HepG2 (cell line): ENCODE results near the gene DAG1. TPM values are rescaled to one million over a fixed set of nuclear protein-coding genes. Genes with fewer than 3 reads are reported as not detected.
A peak's percentile ranks its signal among the peaks of the same experiment; 100 is the strongest.

Experiments
- DMAP1 ChIP-seq: IDR thresholded peaks from 2 replicates; pipeline ENCODE4 v1.6.1; 2016
- FOXA1 ChIP-seq, 2 experiments: fragments of 450-650 bp in 1 of 2; sonication (generic) in 1 of 2; formaldehyde crosslinking in 1 of 2; IDR thresholded peaks; 2 replicates each; pipeline versions ENCODE4 v1.4.0 to v1.6.1; 2016 to 2020; ENCODE audit warnings: missing genetic modification reagents in 1 of 2
- FOXP4 ChIP-seq: sonication (generic); formaldehyde crosslinking; IDR thresholded peaks from 2 replicates; pipeline ENCODE4 v1.4.0; 2020; ENCODE audit warnings: missing genetic modification reagents
- MAZ ChIP-seq, 2 experiments: sonication (generic) in 1 of 2; formaldehyde crosslinking in 1 of 2; IDR thresholded peaks; 2 replicates each; pipeline versions ENCODE4 v1.5.0 to v1.6.1; 2012 to 2020; ENCODE audit warnings: low read depth in 2 of 2, mild to moderate bottlenecking in 2 of 2, borderline replicate concordance in 1 of 2, improper control_type of control experiment in 1 of 2, low read length in 1 of 2, missing genetic modification reagents in 1 of 2, moderate library complexity in 1 of 2
- NPAS2 ChIP-seq: sonication (generic); formaldehyde crosslinking; IDR thresholded peaks from 2 replicates; pipeline ENCODE4 v1.8.0; 2022; ENCODE audit warnings: mild to moderate bottlenecking, missing genetic modification reagents, borderline replicate concordance
- NR0B2 ChIP-seq: sonication (generic); formaldehyde crosslinking; IDR thresholded peaks from 2 replicates; pipeline ENCODE4 v1.4.0; 2020; ENCODE audit warnings: mild to moderate bottlenecking, missing genetic modification reagents
- POGZ ChIP-seq: sonication (generic); formaldehyde crosslinking; IDR thresholded peaks from 2 replicates; pipeline ENCODE4 v1.4.0; 2020; ENCODE audit warnings: mild to moderate bottlenecking, missing genetic modification reagents
- ZBTB20 ChIP-seq: sonication (generic); formaldehyde crosslinking; IDR thresholded peaks from 2 replicates; pipeline ENCODE4 v1.8.1; 2023; ENCODE audit warnings: missing genetic modification reagents, low read depth, mild to moderate bottlenecking, borderline replicate concordance
- ZBTB8A ChIP-seq: sonication (generic); formaldehyde crosslinking; IDR thresholded peaks from 2 replicates; pipeline ENCODE4 v1.4.0; 2020; ENCODE audit warnings: mild to moderate bottlenecking, low read depth, missing genetic modification reagents, borderline replicate concordance
- ZFP90 ChIP-seq: sonication (generic); formaldehyde crosslinking; IDR thresholded peaks from 2 replicates; pipeline ENCODE4 v1.8.0; 2022; ENCODE audit warnings: missing genetic modification reagents, mild to moderate bottlenecking, inconsistent platforms, borderline replicate concordance
- ZMAT3 ChIP-seq: sonication (generic); formaldehyde crosslinking; conservative IDR thresholded peaks from 2 replicates; pipeline ENCODE4 v1.7.0; 2021; ENCODE audit warnings: missing genetic modification reagents
- ZNF318 ChIP-seq: sonication (generic); formaldehyde crosslinking; IDR thresholded peaks from 2 replicates; pipeline ENCODE4 v1.4.0; 2020; ENCODE audit warnings: mild to moderate bottlenecking, missing genetic modification reagents
- ZNF326 ChIP-seq: sonication (generic); formaldehyde crosslinking; IDR thresholded peaks from 2 replicates; pipeline ENCODE4 v1.4.0; 2020; ENCODE audit warnings: missing genetic modification reagents, borderline replicate concordance
- ZNF414 ChIP-seq: sonication (generic); formaldehyde crosslinking; IDR thresholded peaks from 2 replicates; pipeline ENCODE4 v1.5.0; 2020; ENCODE audit warnings: missing genetic modification reagents
- ZNF749 ChIP-seq: sonication (generic); formaldehyde crosslinking; IDR thresholded peaks from 2 replicates; pipeline ENCODE4 v1.8.0; 2022; ENCODE audit warnings: mild to moderate bottlenecking, missing genetic modification reagents, moderate library complexity, borderline replicate concordance
- ZNF792 ChIP-seq: IDR thresholded peaks from 2 replicates; pipeline ENCODE4 v1.6.1; 2016
- polyA plus RNA-seq, 8 experiments: library from polyadenylated mRNA; depleted of rRNA in 3 of 8; stranded (reverse) in 7 of 8; unstranded in 1 of 8; fragments of >200 nt; fragmentation: Illumina TruSeq in 4 of 8; extraction: Trizol in 4 of 8; gene quantifications; 2 replicates each; pipeline versions ENCODE4 v1.2.1 to v1.2.3, GENCODE V29; 2011 to 2016; ENCODE audit warnings: low read depth in 4 of 8, missing spikeins in 1 of 8, mixed read lengths in 1 of 8; ENCODE audit not compliant: insufficient read depth in 1 of 8
- total RNA-seq, 5 experiments: library from RNA; depleted of rRNA; stranded (reverse); fragments of >200 nt; fragmentation: Illumina TruSeq; extraction: Trizol; gene quantifications; 2 replicates each; pipeline ENCODE4 v1.2.3, GENCODE V29; 2016; ENCODE audit warnings: low read depth in 1 of 5

Gene DAG1
- total and polyA plus RNA-seq, 2 of the 13 experiments (the other 11 are each of a cell fraction or from before 2014, with no cell fraction given), result 47.3 to 50.4 TPM

GRCh38 chr3:49469936-49470713 is at the start of gene DAG1 (continued):
- TF ChIP-seq DMAP1, result no peak; the same call in 1 of the 2 replicates
- no peak for TF ChIP-seq ZNF326 (CRISPR knock-in tag)
- no peak for TF ChIP-seq ZBTB8A (CRISPR knock-in tag)
- peak; percentile 48; the same call in 1 of the 2 replicates for TF ChIP-seq MAZ (IDR thresholded peaks at IDR 0.05; ENCODE audit: borderline replicate concordance, low read depth, low read length)
- TF ChIP-seq MAZ (CRISPR knock-in tag; IDR thresholded peaks at IDR 0.05; ENCODE audit: low read depth), result peak; percentile 85
- no peak for TF ChIP-seq FOXA1 (IDR thresholded peaks at IDR 0.05)
- TF ChIP-seq FOXA1 (CRISPR knock-in tag; IDR thresholded peaks at IDR 0.05), result peak; percentile 16; the same call in 1 of the 2 replicates
- TF ChIP-seq ZFP90, result no peak; the same call in 1 of the 2 replicates
- TF ChIP-seq POGZ (CRISPR knock-in tag), result no peak; the same call in 1 of the 2 replicates
- peak; percentile 68 for TF ChIP-seq NR0B2 (CRISPR knock-in tag)
- TF ChIP-seq ZNF792 (CRISPR knock-in tag), result no peak; the same call in 1 of the 2 replicates
- peak; percentile 95 for TF ChIP-seq ZNF414
- no peak for TF ChIP-seq NPAS2 (CRISPR knock-in tag)
- TF ChIP-seq ZNF749 (CRISPR knock-in tag), result peak; percentile 81; the same call in 1 of the 2 replicates
- no peak for TF ChIP-seq FOXP4 (CRISPR knock-in tag)
- TF ChIP-seq ZNF318 (CRISPR knock-in tag), result no peak
- no peak for TF ChIP-seq ZBTB20 (CRISPR knock-in tag)
- peak; percentile 35; the same call in 1 of the 2 replicates for TF ChIP-seq ZMAT3 (CRISPR knock-in tag)
